ENCODE data around the gene DTX4. TPM values are rescaled to one million over a fixed set of nuclear protein-coding genes. Genes with fewer than 3 reads are reported as not detected.

The DTX4 gene
- total RNA-seq, 1 donor = 0.18 TPM

DNA sequence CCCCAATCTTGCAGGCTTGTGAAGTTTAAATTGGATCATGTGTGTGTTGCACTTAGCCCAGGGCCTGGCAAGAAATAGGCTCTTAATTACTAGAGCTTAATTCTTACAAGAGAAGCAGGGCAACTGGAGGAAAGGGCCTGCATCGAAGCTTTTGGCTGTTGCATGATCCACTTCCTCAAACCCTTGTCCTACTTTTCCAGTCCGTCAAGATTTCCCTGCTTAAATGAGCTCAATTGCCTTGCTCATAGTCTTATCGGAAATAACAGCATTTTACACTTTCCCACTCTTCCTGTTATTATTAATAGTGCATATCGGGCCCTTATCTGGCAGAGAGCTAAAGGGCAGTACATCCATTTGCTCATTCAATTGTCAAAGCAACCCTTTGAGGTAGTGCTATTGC lies 18.1 kb downstream of the DTX4 start:
- DNase-seq (ENCODE audit: low read depth) = no peak
- no peak overlapping the region for H3K4me3 ChIP-seq (ENCODE audit: low read depth, low read length)
- TF ChIP-seq, protein P1, sequence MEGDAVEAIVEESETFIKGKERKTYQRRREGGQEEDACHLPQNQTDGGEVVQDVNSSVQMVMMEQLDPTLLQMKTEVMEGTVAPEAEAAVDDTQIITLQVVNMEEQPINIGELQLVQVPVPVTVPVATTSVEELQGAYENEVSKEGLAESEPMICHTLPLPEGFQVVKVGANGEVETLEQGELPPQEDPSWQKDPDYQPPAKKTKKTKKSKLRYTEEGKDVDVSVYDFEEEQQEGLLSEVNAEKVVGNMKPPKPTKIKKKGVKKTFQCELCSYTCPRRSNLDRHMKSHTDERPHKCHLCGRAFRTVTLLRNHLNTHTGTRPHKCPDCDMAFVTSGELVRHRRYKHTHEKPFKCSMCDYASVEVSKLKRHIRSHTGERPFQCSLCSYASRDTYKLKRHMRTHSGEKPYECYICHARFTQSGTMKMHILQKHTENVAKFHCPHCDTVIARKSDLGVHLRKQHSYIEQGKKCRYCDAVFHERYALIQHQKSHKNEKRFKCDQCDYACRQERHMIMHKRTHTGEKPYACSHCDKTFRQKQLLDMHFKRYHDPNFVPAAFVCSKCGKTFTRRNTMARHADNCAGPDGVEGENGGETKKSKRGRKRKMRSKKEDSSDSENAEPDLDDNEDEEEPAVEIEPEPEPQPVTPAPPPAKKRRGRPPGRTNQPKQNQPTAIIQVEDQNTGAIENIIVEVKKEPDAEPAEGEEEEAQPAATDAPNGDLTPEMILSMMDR (IDR thresholded peaks at IDR 0.05; ENCODE audit: insufficient read depth, low read length) = no peak

GRCh38 chr11:59191095-59191494 lies 19.2 kb downstream of the DTX4 start:
- TF ChIP-seq, protein P1 (IDR thresholded peaks at IDR 0.05; ENCODE audit: insufficient read depth, low read length) = no peak
- H3K4me3 ChIP-seq (ENCODE audit: low read depth, low read length) = no peak overlapping the region
- DNase-seq (ENCODE audit: low read depth) = no peak

- TF ChIP-seq, protein P1 (IDR thresholded peaks at IDR 0.05; ENCODE audit: insufficient read depth, low read length) = no peak
- DNase-seq (ENCODE audit: low read depth) = no peak
- no peak overlapping the region for H3K4me3 ChIP-seq (ENCODE audit: low read depth, low read length)
These were observed 20.0 kb downstream of the DTX4 start for GRCh38 chr11:59191890-59192289.

DNA sequence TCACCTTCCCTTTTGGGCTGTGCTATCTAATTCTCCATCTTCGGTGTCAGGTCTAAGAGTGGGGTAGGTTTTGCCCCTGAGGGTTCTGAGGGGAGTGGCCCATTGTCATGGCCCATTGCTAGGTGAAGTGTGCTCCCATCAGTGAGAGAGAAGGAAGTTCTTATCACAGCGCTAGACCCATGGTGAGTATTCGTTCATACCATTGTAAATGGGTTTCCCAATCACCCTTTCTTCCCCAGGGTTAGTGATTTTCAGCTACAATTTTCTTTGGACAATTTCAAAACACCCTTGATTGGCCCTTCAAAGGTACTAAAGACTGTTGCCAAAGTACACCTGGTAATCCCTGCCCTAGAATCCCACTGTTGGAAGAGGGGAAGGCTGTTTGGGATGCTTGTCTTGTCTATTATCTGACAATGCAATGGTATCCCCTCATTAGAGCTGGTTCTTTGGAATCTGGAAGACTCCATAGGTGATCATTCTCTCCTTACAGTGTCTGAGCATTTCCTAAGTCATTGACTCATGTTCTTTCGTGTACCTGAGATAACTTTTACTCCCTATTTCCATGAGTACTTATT lies 20.6 kb downstream of the DTX4 start:
- TF ChIP-seq, protein P1 (IDR thresholded peaks at IDR 0.05; ENCODE audit: insufficient read depth, low read length) = no peak
- no peak for DNase-seq (ENCODE audit: low read depth)
- no peak overlapping the region for H3K4me3 ChIP-seq (ENCODE audit: low read depth, low read length)

DNA sequence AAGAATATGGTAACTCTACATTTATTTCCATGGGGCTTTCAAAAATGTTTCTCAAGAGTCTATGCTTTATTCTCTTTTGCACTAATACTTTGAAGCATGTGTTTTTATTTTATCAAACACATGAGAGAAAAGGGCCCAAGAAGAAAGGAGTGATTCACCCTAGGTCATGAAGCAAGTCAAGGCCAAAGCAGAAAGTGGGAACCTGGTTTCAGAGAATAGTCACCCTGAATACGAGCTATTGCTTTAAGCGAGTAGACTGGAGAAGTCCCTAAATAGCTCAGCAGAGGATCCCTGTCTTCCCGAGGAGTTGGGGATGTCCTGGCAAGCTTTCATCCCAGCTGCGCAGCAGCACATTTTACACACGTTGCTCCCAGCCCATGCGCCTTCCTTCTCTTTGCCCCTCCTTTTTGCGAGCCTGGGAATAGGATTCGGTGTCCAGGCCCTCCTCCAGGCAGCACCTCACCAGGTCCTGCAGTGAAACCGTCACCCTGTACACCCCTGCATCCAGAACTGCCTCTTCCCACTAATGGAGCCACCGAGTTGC lies 21.7 kb downstream of the DTX4 start:
- TF ChIP-seq, protein P1 (IDR thresholded peaks at IDR 0.05; ENCODE audit: insufficient read depth, low read length) = no peak
- no peak for DNase-seq (ENCODE audit: low read depth)
- no peak overlapping the region for H3K4me3 ChIP-seq (ENCODE audit: low read depth, low read length)

- TF ChIP-seq, protein P1 (IDR thresholded peaks at IDR 0.05; ENCODE audit: insufficient read depth, low read length) = no peak
- no peak overlapping the region for H3K4me3 ChIP-seq (ENCODE audit: low read depth, low read length)
- DNase-seq (ENCODE audit: low read depth) = no peak
These were observed 23.7 kb downstream of the DTX4 start for GRCh38 chr11:59195586-59195985.

- DNase-seq (ENCODE audit: low read depth) = no peak
- TF ChIP-seq, protein P1 (IDR thresholded peaks at IDR 0.05; ENCODE audit: insufficient read depth, low read length) = no peak
- no peak overlapping the region for H3K4me3 ChIP-seq (ENCODE audit: low read depth, low read length)
These were observed 24.8 kb downstream of the DTX4 start for GRCh38 chr11:59196777-59197176.

All from fibroblast of the aortic adventitia (primary cell).